ENCODE results near the gene RGS16.

The RGS16 gene

DNA sequence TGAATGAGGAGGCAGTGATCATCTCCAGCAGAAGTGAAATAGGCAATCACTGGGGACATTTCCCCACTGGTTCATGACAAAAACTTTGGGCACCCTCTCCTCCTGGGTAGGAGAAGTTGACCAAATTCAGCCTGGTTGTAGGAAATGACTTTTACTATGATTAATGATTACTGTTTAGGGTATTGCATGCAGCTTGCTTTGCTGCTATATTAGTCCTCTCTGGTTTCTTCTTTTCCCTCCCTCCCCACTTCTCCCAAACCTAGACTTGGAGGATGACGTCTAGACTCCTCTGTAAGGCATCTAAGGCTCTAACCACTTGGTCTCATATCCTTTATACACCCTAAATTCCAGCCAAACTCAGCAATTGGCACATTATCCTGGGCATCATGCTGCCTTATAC lies 3.4 kb upstream of the RGS16 start:
- DNase-seq = peak; percentile 64

- DNase-seq = no peak
Measured at GRCh38 chr1:182603646-182604174, 479 bp downstream of the RGS16 start.

GRCh38 chr1:182602935-182603645 lies 1.1 kb downstream of the RGS16 start:
- no peak for DNase-seq

DNA sequence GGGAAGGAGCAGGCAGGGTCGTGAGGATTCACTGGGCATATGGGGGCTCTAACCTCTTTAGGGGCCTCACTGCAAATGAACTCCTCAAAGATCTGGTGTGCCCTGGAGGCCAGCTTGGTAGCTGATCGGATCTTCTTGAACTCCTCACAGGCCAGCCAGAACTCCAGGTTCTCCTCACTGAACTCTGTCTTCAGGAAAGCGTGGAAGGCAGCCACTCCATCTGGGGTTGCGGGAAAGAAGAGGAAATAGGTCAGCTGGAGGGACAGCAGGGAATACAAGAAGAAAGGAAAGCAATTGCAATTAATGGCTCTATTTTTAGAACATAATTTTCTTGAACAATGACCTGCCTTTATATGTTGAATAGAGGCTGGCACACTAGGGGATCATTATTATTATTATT lies 2.3 kb downstream of the RGS16 start:
- no peak for DNase-seq

- DNase-seq = peak; percentile 86
Measured at GRCh38 chr1:182601416-182601786, 2.8 kb downstream of the RGS16 start.

DNA sequence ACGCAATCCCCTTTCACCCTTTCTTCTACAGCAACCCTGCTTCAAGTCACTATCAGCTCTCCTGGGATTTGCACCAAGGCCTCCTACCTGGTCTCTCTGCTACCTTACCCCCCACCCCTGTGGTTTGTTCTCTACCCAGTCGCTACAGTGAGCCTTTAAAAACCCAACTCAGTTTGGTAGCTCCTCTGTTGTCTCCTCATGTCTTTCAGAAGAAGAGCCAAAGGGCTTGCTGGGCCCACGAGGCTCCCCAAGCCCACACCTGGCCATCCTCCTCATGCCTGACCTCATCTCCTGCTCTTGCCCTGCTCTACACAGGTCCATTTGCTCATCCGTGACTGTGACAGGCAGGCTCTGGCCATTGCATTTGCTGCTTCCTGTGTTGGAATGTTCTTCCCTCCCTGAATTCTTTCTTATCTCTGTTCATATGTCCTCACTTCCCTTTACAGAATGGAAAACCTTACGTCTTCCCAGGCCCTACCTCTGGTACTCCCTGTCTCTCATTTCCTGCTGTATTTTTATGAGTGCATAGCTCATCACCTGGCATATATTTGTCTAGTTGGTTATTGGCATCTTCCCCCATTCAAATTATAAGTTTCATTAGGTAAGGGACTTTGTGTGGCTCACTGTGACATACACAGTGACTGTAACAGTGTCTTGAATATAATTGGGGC lies 3.3 kb downstream of the RGS16 start:
- DNase-seq = no peak

GRCh38 chr1:182600036-182600713 lies 4.0 kb downstream of the RGS16 start:
- DNase-seq = no peak

DNA sequence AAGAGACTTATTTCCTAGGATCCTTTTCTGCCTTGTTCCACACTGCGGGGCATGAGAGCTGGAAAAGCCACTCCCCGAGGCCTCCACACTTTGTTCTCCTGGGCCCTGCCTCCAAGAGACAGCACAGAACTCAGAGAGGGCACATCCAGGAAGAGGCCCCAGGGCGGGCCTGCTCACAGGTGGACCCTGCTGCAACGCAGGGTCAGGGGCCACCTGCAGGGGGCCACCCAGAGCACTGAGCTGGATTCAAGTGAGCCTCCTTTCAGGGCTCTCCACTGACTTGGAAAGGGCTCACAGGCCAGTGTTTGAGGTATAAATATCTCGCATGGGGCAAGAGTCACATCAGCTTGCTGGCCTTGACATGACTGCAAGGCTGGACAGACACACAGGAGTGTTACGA lies 4.8 kb downstream of the RGS16 start:
- DNase-seq = no peak

DNA sequence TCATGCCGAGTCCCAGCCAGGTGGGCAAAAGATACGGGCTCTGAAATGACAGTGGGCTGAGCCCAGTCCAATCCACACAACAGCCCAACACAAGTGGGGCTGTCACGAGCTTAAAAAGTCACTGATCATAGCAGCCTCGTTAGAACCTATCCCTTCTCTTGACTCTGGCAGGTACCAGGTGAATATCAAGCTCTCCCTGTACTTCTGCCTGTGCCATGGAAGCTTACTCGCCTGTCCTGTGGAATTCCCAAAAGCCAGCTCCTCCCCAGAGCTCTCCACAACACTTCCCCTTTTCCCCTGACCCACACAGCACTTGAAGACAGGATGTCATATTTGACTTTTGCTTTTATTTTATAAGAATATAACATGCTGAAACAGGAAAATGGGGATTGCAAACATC lies 5.9 kb downstream of the RGS16 start:
- DNase-seq = peak; percentile 69

DNA sequence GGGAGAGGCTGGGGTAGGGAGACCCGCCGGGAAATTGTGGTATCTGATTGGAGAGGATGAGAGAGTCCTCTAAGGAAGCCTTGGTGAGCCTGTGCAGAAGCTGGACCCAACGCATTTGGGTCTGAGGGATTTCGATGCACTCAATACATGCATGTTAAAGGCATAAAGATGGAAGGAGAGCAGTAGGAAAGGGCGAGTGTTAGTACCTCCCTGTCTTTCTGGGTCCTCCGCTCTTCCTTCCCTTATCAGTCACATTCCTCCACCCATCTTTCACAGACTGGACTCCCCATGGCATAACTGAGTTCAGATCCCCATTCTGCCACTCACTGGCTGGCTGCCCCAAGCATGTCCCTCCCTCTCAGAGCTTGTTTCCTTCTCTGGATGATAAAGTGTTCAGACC lies 7.3 kb downstream of the RGS16 start:
- no peak for DNase-seq

DNA sequence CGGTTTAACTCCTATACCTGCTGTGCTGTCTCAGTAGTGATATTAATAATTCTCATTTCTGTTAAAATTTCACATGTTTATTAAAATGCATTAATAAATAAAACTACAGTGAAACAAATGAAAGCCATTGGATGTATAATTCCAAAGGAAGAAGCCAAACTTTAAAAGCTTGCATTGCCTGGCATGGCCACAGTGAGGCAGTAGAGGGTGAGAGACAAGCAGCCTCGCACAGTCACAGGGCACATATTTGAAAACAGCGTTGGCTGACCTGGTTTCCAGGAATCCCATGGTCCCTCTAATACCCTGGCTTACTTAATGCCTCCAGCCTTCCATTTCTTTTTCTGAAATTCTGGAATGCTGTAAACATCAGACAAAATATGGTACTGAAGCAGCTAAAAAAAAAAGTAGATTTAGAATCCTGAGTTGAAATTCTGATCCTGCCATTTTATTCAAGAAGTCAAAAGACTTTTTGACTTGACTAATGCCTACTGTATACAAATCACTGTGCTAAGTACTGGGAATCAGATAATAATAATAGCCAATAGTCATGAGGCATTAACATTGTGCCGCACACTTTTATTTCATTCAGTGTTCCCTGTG lies 8.4 kb downstream of the RGS16 start:
- DNase-seq = peak; percentile 76

GRCh38 chr1:182589931-182590330 lies 14.3 kb downstream of the RGS16 start:
- DNase-seq = no peak

- DNase-seq = no peak
Measured at GRCh38 chr1:182589520-182589919, 14.7 kb downstream of the RGS16 start.

DNA sequence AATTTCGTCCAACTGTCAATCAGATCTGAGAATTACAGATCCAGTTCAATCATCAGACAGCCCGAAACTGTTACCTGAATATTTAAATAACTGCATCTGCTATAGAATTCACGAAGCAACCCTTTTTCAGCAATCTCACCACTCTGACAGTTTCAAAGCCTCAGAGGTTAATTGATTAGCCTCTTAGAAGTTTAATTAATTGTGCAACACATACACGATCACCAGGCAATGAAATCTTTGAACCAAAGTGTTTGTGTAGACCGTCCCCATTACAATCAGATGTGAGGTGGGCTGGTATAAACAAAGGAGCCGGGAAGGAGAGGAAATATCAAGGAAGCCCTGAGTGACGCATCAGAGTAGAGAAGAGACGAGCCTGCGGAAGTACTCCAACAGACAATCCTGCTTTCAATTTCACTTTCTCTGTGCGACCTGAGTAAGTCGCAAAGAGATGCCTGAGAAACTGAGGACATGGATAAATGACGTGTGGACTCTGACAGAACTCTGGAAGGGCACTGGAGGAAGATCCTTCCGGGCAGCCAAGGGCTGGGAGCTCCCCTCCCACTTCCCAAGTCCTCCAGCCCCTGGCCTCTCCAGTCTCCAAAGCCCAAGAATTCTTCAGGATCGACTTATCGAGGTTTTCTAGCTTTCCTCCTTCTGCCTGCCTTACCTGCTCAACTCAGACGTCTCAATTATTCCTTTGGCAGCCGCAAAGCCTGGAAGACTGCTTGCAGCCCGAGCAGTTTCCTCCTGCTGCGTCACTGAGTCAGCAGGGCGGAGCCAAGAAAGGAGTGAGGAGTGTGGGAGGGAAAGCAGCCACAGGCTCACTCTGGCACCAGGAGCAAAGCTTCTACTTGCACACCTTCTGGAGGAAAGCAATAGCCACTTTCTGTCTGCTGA lies 15.4 kb downstream of the RGS16 start, which contains the start of gene RNASEL:
Gene RNASEL (minus strand): TSS at position 757 of the 897 bp plus-strand sequence. CDS start 2,450 bp downstream, outside the sequence.
- peak; percentile 90 for DNase-seq

DNA sequence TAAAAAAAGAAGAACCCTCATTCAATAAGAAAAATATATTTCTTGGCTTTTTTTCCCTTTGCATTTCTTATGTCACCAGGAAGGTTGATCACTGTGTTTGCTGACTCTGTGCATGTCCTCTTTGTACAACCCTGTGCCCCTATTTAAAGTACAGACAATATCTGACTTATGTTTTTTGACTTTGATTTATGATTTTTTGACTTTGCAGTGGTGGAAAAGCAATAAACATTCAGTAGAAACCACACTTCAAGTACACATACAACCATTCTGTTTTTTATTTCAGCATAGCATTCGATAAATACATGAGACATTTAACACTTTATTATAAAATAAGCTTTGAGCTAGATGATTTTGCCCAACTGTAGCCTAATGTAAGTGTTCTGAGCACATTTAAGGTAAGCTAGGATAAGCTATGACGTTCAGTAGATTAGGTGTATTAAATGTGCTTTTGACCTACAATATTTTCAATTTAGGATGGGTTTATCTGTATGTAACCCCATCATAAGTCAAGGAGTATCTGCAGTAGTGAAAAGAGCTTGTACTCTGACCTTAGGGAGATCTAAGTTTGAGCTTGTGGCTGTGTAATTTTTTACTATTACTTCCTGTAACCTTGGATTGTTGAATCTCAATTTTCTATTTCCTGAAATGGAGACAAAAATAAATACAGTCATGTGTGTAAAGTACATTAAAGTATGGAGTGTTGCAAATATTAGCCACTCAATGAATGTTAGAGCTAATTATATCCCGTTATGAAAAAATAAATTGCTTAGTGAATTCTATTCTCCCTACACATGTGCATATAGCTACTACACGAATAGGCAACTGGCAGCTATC lies 16.3 kb downstream of the RGS16 start:
- DNase-seq = no peak

DNA sequence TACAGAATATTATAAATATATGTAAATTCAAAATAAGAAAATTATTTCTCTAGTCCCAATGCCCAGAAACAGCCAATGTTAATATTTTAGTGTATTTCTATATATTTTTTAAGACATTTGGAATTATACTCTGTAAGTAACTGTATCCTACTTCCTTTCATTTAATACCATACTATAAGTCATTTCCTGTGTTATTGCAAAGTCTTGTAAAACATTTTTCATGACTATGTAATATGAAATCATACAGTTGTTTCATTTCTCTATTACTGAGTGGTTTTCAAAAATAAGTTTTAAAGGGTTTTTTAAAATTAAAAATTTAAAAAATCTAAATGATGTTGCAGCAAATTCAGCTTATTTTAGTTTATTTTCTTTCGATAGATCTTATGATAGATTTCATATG lies 17.1 kb downstream of the RGS16 start:
- DNase-seq = peak; percentile 57

DNA sequence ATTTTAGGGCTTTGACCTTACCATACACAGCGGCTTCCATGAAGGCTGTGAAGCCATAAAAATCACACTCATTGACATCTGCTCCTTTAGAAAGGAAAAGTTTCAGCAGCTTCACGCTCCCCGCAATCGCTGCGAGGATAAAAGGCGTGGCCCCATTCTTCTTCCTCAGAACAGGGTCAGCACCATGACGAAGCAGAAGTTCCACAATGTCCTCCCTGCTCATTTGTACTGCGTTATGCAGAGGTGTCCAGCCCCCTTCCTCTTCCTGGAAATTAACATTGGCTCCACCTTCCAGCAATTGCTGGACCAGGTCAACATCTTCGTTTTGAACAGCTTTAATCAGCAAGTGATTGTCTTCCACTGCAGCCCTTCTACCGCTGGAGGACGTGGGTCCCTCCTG lies 17.8 kb downstream of the RGS16 start:
- DNase-seq = no peak

DNA sequence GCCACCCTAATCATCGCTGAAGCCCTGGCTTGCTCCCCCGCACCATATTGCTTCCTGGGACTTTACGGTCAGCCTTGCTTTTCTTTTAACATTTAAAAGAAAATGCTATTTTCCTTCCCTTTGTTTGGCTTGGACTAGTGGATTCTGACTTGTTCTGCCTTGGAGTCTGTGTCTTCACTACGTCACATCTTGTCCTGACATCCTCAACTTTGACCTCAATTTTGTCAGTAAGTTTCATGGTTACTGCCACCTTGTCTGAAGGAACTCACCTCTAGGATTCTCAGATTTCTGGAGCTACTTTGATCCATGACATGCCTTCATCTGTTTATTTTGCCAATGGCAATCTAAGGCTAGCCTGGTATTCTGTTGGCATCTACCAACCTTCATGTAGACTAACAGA lies 19.4 kb downstream of the RGS16 start:
- DNase-seq = no peak

GRCh38 chr1:182580736-182581135 lies 23.5 kb downstream of the RGS16 start:
- DNase-seq = no peak

GRCh38 chr1:182575540-182576149 lies 28.5 kb downstream of the RGS16 start:
- DNase-seq = no peak

GRCh38 chr1:182574156-182574555 lies 30.0 kb downstream of the RGS16 start:
- no peak for DNase-seq
